ENCODE results near the gene CHD1L.

The CHD1L gene

DNA sequence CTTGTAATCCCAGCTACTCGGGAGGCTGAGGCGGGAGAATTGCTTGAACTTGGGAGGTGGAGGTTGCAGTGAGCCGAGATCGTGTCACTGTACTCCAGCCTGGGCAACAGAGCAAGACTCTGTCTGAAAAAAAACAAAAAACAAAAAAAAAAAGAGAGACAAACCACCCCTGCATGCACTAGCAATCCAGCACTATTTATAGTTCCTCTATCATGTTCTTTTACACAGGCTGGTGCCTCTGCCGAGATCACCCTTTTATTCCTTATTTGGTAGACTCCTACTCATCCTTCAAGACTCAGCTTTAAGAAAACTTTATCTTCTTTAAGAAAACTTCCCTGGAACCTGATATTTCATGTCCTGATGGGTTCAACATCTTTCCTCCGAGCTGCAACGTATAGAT is 28.2 kb upstream of the CHD1L start:
- no peak overlapping the region for H2AK5ac ChIP-seq (ENCODE audit: low read length)
- WGBS (ENCODE audit: extremely low coverage, insufficient coverage, insufficient read length) = no CpG with 5 or more reads among the region's 7 CpGs
- no peak overlapping the region for H3K4me2 ChIP-seq (ENCODE audit: low read length)
- no peak overlapping the region for H4K91ac ChIP-seq (ENCODE audit: low read depth, low read length)
- H3K27ac ChIP-seq (ENCODE audit: low read depth, low read length) = no peak overlapping the region
- no peak overlapping the region for H3K23ac ChIP-seq (ENCODE audit: low read length)
- no peaks in the 10 kb centered on the region for H3K79me2 ChIP-seq (ENCODE audit: control insufficient read depth, insufficient read depth, low read length, poor library complexity)
- H4K12ac ChIP-seq (ENCODE audit: low read depth, low read length) = no peak overlapping the region
- H3K9ac ChIP-seq (ENCODE audit: low read length) = no peak overlapping the region
- DNase-seq = no peak
- no peaks in the 10 kb centered on the region for H3K9me3 ChIP-seq (ENCODE audit: insufficient read depth, low read depth, low read length)
- no peak overlapping the region for H2BK5ac ChIP-seq (ENCODE audit: low read depth, low read length, poor library complexity)
- H4K8ac ChIP-seq (ENCODE audit: low read depth, low read length) = no peak overlapping the region
- H3K36me3 ChIP-seq (ENCODE audit: control insufficient read depth in 1 of 2, insufficient read depth in 2 of 2, low read length in 2 of 2) = no peaks in the 10 kb centered on the region
- H3K14ac ChIP-seq (ENCODE audit: low read length) = no peak overlapping the region
- no peak overlapping the region for H3K4ac ChIP-seq (ENCODE audit: low read depth, low read length)
- H3K79me1 ChIP-seq (ENCODE audit: low read length) = no peaks in the 10 kb centered on the region
- no peak overlapping the region for H2BK12ac ChIP-seq (ENCODE audit: low read length)
- H3K27me3 ChIP-seq (ENCODE audit: insufficient read depth, low read length) = no peaks in the 10 kb centered on the region
- H3K4me1 ChIP-seq (ENCODE audit: control insufficient read depth in 1 of 2, insufficient read depth in 2 of 2, low read length in 2 of 2) = peaks cover 3 to 4% of the 10 kb centered on the region in 2 experiments
- no peak overlapping the region for H2AFZ ChIP-seq (ENCODE audit: insufficient read depth, low read length, poor library complexity)
- no peak overlapping the region for H2BK120ac ChIP-seq (ENCODE audit: insufficient read depth, low read length, poor library complexity)
- H3K4me3 ChIP-seq (ENCODE audit: low read depth, low read length) = no peak overlapping the region
- H3K18ac ChIP-seq (ENCODE audit: low read length) = no peak overlapping the region

GRCh38 chr1:147214842-147215539 is 27.5 kb upstream of the CHD1L start:
- Histone ChIP-seq H3K9me3 (ENCODE audit: insufficient read depth, low read depth, low read length) (no peaks in the 10 kb centered on the region), H3K4me3 (ENCODE audit: low read depth, low read length) (no peak overlapping the region), H2AFZ (ENCODE audit: insufficient read depth, low read length, poor library complexity) (no peak overlapping the region), H4K8ac (ENCODE audit: low read depth, low read length) (no peak overlapping the region), H3K14ac (ENCODE audit: low read length) (no peak overlapping the region), H3K18ac (ENCODE audit: low read length) (no peak overlapping the region), H3K4me1 (ENCODE audit: control insufficient read depth in 1 of 2, insufficient read depth in 2 of 2, low read length in 2 of 2) (peaks cover 3 to 4% of the 10 kb centered on the region in 2 experiments), H2BK5ac (ENCODE audit: low read depth, low read length, poor library complexity) (no peak overlapping the region), H4K91ac (ENCODE audit: low read depth, low read length) (no peak overlapping the region), H3K4me2 (ENCODE audit: low read length) (no peak overlapping the region), H3K9ac (ENCODE audit: low read length) (no peak overlapping the region), H2BK120ac (ENCODE audit: insufficient read depth, low read length, poor library complexity) (no peak overlapping the region), H2AK5ac (ENCODE audit: low read length) (no peak overlapping the region), H3K79me2 (ENCODE audit: control insufficient read depth, insufficient read depth, low read length, poor library complexity) (no peaks in the 10 kb centered on the region), H3K79me1 (ENCODE audit: low read length) (no peaks in the 10 kb centered on the region), H2BK12ac (ENCODE audit: low read length) (no peak overlapping the region), H3K36me3 (ENCODE audit: control insufficient read depth in 1 of 2, insufficient read depth in 2 of 2, low read length in 2 of 2) (no peaks in the 10 kb centered on the region), H3K4ac (ENCODE audit: low read depth, low read length) (no peak overlapping the region), H3K27ac (ENCODE audit: low read depth, low read length) (no peak overlapping the region), H3K23ac (ENCODE audit: low read length) (no peak overlapping the region), H4K12ac (ENCODE audit: low read depth, low read length) (no peak overlapping the region), H3K27me3 (ENCODE audit: insufficient read depth, low read length) (no peaks in the 10 kb centered on the region)
- DNase-seq = no peak

GRCh38 chr1:147215540-147215916 is 27.0 kb upstream of the CHD1L start:
- no peak for DNase-seq
- Histone ChIP-seq H3K27ac (ENCODE audit: low read depth, low read length) (no peak overlapping the region), H3K4me2 (ENCODE audit: low read length) (no peak overlapping the region), H3K18ac (ENCODE audit: low read length) (no peak overlapping the region), H3K9me3 (ENCODE audit: insufficient read depth, low read depth, low read length) (no peaks in the 10 kb centered on the region), H3K79me1 (ENCODE audit: low read length) (no peaks in the 10 kb centered on the region), H3K4ac (ENCODE audit: low read depth, low read length) (no peak overlapping the region), H3K23ac (ENCODE audit: low read length) (no peak overlapping the region), H3K9ac (ENCODE audit: low read length) (no peak overlapping the region), H3K36me3 (ENCODE audit: control insufficient read depth in 1 of 2, insufficient read depth in 2 of 2, low read length in 2 of 2) (no peaks in the 10 kb centered on the region), H2AK5ac (ENCODE audit: low read length) (no peak overlapping the region), H3K14ac (ENCODE audit: low read length) (no peak overlapping the region), H4K91ac (ENCODE audit: low read depth, low read length) (no peak overlapping the region), H2AFZ (ENCODE audit: insufficient read depth, low read length, poor library complexity) (no peak overlapping the region), H2BK120ac (ENCODE audit: insufficient read depth, low read length, poor library complexity) (no peak overlapping the region), H3K4me3 (ENCODE audit: low read depth, low read length) (no peak overlapping the region), H2BK12ac (ENCODE audit: low read length) (no peak overlapping the region), H2BK5ac (ENCODE audit: low read depth, low read length, poor library complexity) (no peak overlapping the region), H3K4me1 (ENCODE audit: control insufficient read depth in 1 of 2, insufficient read depth in 2 of 2, low read length in 2 of 2) (peaks cover 3 to 4% of the 10 kb centered on the region in 2 experiments), H3K79me2 (ENCODE audit: control insufficient read depth, insufficient read depth, low read length, poor library complexity) (no peaks in the 10 kb centered on the region), H4K12ac (ENCODE audit: low read depth, low read length) (no peak overlapping the region), H3K27me3 (ENCODE audit: insufficient read depth, low read length) (no peaks in the 10 kb centered on the region), H4K8ac (ENCODE audit: low read depth, low read length) (no peak overlapping the region)
- WGBS (ENCODE audit: extremely low coverage, insufficient coverage, insufficient read length) = no CpG with 5 or more reads among the region's 2 CpGs

DNA sequence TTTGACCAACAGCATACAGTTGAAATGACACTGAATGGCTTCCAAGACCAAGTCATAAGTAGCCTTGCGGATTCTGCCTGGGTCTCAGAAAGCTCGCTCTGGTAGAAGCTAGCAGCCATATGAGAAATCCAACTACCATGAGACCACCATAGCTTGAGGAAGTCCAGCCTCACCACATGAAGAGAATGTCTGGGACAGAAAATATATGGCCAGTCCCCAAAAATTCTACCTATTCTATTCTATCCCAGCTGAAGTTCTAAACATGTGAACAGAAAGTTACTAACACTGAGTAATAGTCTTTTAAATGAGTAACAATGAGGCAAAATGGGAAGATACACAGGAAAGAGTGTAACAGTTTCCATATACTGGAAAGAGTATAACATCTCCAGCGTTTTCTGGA is 26.4 kb upstream of the CHD1L start:
- Histone ChIP-seq H2AFZ (ENCODE audit: insufficient read depth, low read length, poor library complexity) (no peak overlapping the region), H2BK5ac (ENCODE audit: low read depth, low read length, poor library complexity) (no peak overlapping the region), H3K27ac (ENCODE audit: low read depth, low read length) (no peak overlapping the region), H3K23ac (ENCODE audit: low read length) (no peak overlapping the region), H4K8ac (ENCODE audit: low read depth, low read length) (no peak overlapping the region), H3K18ac (ENCODE audit: low read length) (no peak overlapping the region), H3K79me2 (ENCODE audit: control insufficient read depth, insufficient read depth, low read length, poor library complexity) (no peaks in the 10 kb centered on the region), H3K4me1 (ENCODE audit: control insufficient read depth in 1 of 2, insufficient read depth in 2 of 2, low read length in 2 of 2) (peaks cover 3 to 4% of the 10 kb centered on the region in 2 experiments), H2AK5ac (ENCODE audit: low read length) (no peak overlapping the region), H3K4ac (ENCODE audit: low read depth, low read length) (no peak overlapping the region), H4K12ac (ENCODE audit: low read depth, low read length) (no peak overlapping the region), H2BK120ac (ENCODE audit: insufficient read depth, low read length, poor library complexity) (no peak overlapping the region), H2BK12ac (ENCODE audit: low read length) (no peak overlapping the region), H3K79me1 (ENCODE audit: low read length) (no peaks in the 10 kb centered on the region), H3K4me3 (ENCODE audit: low read depth, low read length) (no peak overlapping the region), H3K27me3 (ENCODE audit: insufficient read depth, low read length) (no peaks in the 10 kb centered on the region), H3K9me3 (ENCODE audit: insufficient read depth, low read depth, low read length) (no peaks in the 10 kb centered on the region), H4K91ac (ENCODE audit: low read depth, low read length) (no peak overlapping the region), H3K36me3 (ENCODE audit: control insufficient read depth in 1 of 2, insufficient read depth in 2 of 2, low read length in 2 of 2) (no peaks in the 10 kb centered on the region), H3K9ac (ENCODE audit: low read length) (no peak overlapping the region), H3K14ac (ENCODE audit: low read length) (no peak overlapping the region), H3K4me2 (ENCODE audit: low read length) (no peak overlapping the region)
- no CpG with 5 or more reads among the region's 3 CpGs for WGBS (ENCODE audit: extremely low coverage, insufficient coverage, insufficient read length)
- DNase-seq = no peak
